Spleen (tissue), 7 donors: ENCODE data around the gene UBA6.

Source experiments
- CTCF ChIP-seq, 11 experiments: fragments of 200-600 bp in 7 of 11; fragments of 450-650 bp in 4 of 11; sonication (generic) in 4 of 11; IDR thresholded peaks in 8 of 11; conservative IDR thresholded peaks in 3 of 11; 1 replicate in 7 of 11; 2 replicates in 4 of 11; pipeline versions ENCODE4 v1.4.0 to v1.8.0; 2016 to 2021; ENCODE audit warnings: antibody characterized with exemption in 11 of 11, inconsistent platforms in 4 of 11, mild to moderate bottlenecking in 1 of 11
- POLR2A ChIP-seq, 3 donors: fragments of 450-650 bp; IDR thresholded peaks; one replicate each; pipeline ENCODE4 v1.5.1; 2017; ENCODE audit warnings: antibody characterized with exemption in 3 of 3, mild to moderate bottlenecking in 1 of 3
- POLR2AphosphoS5 ChIP-seq, 3 donors: sonication (generic); formaldehyde crosslinking; IDR thresholded peaks; one replicate each; pipeline ENCODE4 v1.5.1; 2017; ENCODE audit warnings: antibody characterized with exemption in 3 of 3
- donor health status: DM: no; HTN: no; CAD: no; lungs with moderate emphysema.
- donor health status: DM: no; HTN: no; CAD: no.
- donor health status: DM: no; HTN: no; CAD: no.

GRCh38 chr4:67704843-67705242, 3.9 kb upstream of the UBA6 start:
- TF ChIP-seq POLR2AphosphoS5 (IDR thresholded peaks at IDR 0.05) (no peak), CTCF (IDR thresholded peaks at IDR 0.05 in 8 of 11, conservative IDR thresholded peaks at IDR 0.05 in 3 of 11) (no peak), POLR2A (IDR thresholded peaks at IDR 0.05) (no peak)
